K562 (cell line): Measurements from ENCODE around the gene HCAR1. TPM values are rescaled to one million over a fixed set of nuclear protein-coding genes. Genes with fewer than 3 reads are reported as not detected.

ENCODE experiments used
- ATAC-seq: fragments of 200-7000 bp; cut with Tn5 transposase; 3 replicates; pipeline ENCODE4 v1.9.1; 2020; ENCODE audit warnings: moderate library complexity
- BruUV-seq: library from RNA; stranded (reverse); fragments of 400-500 nt; replicated peaks from 2 replicates; lab custom pipeline; 2021; lab: Mats Ljungman, UMichigan
- CTCF ChIA-PET: fragments of 300-600 bp; formaldehyde crosslinking; extraction: SDS; loops from one replicate; lab custom pipeline; 2021; ENCODE audit warnings: low intra/inter-chr PET ratio; lab: Yijun Ruan, JAX
- POLR2A ChIA-PET: fragments of 300-600, 350-650 bp; sonication (Branson Sonifier 250); formaldehyde crosslinking; extraction: SDS; loops from one replicate; lab custom pipeline; 2021; ENCODE audit warnings: antibody characterized with exemption, inconsistent platforms; lab: Yijun Ruan, JAX
- DNase-seq, 4 experiments: peaks; one replicate each; pipeline versions ENCODE4 v3.0.0 to v3.0.0-alpha.2; 2011 to 2018; ENCODE audit warnings: low spot score in 3 of 4, mixed read lengths in 3 of 4; ENCODE audit errors: extremely low read depth in 1 of 4
- FAIRE-seq: peaks from 2 replicates; lab custom pipeline; 2011; peaks lifted over from hg19 to GRCh38; lab: Jason Lieb, UNC
- H2AFZ ChIP-seq: 2 replicates; pipeline ENCODE4 v1.6.0; 2011; ENCODE audit warnings: low read depth, low read length, control low read depth, inconsistent platforms
- H3K27ac ChIP-seq: fragments of 200-600 bp; 3 replicates; pipeline ENCODE4 v1.8.0; 2011; ENCODE audit warnings: low read depth, mild to moderate bottlenecking, control low read depth, inconsistent platforms, low read length, moderate library complexity, mixed read lengths; ENCODE audit errors: extremely low read depth
- H3K27me3 ChIP-seq, 2 experiments: fragments of 300-600 bp in 1 of 2; 2 replicates in 1 of 2; 3 replicates in 1 of 2; pipeline versions ENCODE4 v1.6.0 to v1.8.0; 2011; ENCODE audit warnings: inconsistent platforms in 2 of 2, low read length in 2 of 2, mild to moderate bottlenecking in 1 of 2, mixed read lengths in 1 of 2, moderate library complexity in 1 of 2; ENCODE audit not compliant: control insufficient read depth in 2 of 2, insufficient read depth in 2 of 2
- H3K36me3 ChIP-seq: fragments of 300-600 bp; 3 replicates; pipeline ENCODE4 v1.8.0; 2011; ENCODE audit warnings: mild to moderate bottlenecking, low read length, inconsistent platforms; ENCODE audit not compliant: control insufficient read depth, insufficient read depth
- H3K4me1 ChIP-seq, 2 experiments: fragments of 200-600 bp in 1 of 2; replicated peaks in 1 of 2; 2 replicates in 1 of 2; 3 replicates in 1 of 2; pipeline versions ENCODE4 v1.5.1 to v1.8.0; 2011; ENCODE audit warnings: inconsistent platforms in 2 of 2, low read length in 2 of 2, mild to moderate bottlenecking in 1 of 2, mixed read lengths in 1 of 2, moderate library complexity in 1 of 2; ENCODE audit not compliant: control insufficient read depth in 2 of 2, insufficient read depth in 2 of 2
- H3K4me2 ChIP-seq: 2 replicates; pipeline ENCODE4 v1.6.1; 2011; ENCODE audit warnings: low read length, control low read depth, inconsistent platforms, mixed read lengths; ENCODE audit not compliant: insufficient read depth
- H3K4me3 ChIP-seq: fragments of 200-600 bp; sonication (generic), shearing (Covaris generic); 2 replicates; pipeline ENCODE4 v1.5.1; 2016; ENCODE audit warnings: control low read depth, inconsistent platforms
- H3K79me2 ChIP-seq: fragments of 200-600 bp; 3 replicates; pipeline ENCODE4 v1.8.0; 2011; ENCODE audit warnings: low read length, inconsistent platforms; ENCODE audit not compliant: control insufficient read depth, insufficient read depth
- H3K9ac ChIP-seq, 2 experiments: 2 replicates each; pipeline versions ENCODE4 v1.6.0 to v1.6.1; 2011; ENCODE audit warnings: low read depth in 2 of 2, low read length in 2 of 2, control low read depth in 1 of 2, inconsistent platforms in 1 of 2, mild to moderate bottlenecking in 1 of 2, mixed read lengths in 1 of 2; ENCODE audit not compliant: insufficient read depth in 1 of 2
- H3K9me1 ChIP-seq: one replicate; pipeline ENCODE4 v1.6.0; 2011; ENCODE audit warnings: inconsistent platforms, mild to moderate bottlenecking, low read length, moderate library complexity; ENCODE audit not compliant: control insufficient read depth, insufficient read depth
- H3K9me3 ChIP-seq: replicated peaks from 2 replicates; pipeline ENCODE4 v1.5.1; 2011; ENCODE audit warnings: low read depth, low read length, inconsistent platforms; ENCODE audit not compliant: control insufficient read depth, insufficient read depth
- H4K20me1 ChIP-seq: replicated peaks from 2 replicates; pipeline ENCODE4 v1.6.1; 2011; ENCODE audit warnings: low read length, inconsistent platforms, mixed read lengths; ENCODE audit not compliant: control insufficient read depth, insufficient read depth
- ARHGAP35 ChIP-seq: fragments of 450-650 bp; IDR thresholded peaks from 2 replicates; pipeline ENCODE4 v1.6.1; 2018; ENCODE audit not compliant: partially characterized antibody
- BCOR ChIP-seq: fragments of 450-650 bp; IDR thresholded peaks from 2 replicates; pipeline ENCODE4 v1.6.1; 2016
- ELF1 ChIP-seq: fragments of 200-800 bp; sonication (Bioruptor generic); IDR thresholded peaks from 2 replicates; pipeline ENCODE4 v1.6.1; 2016; ENCODE audit warnings: missing genetic modification characterization, missing compliant biosample characterization
- ELF2 ChIP-seq: fragments of 250-450 bp; sonication (Bioruptor Pico); IDR thresholded peaks from 2 replicates; pipeline ENCODE4 v1.5.0; 2021; ENCODE audit warnings: mild to moderate bottlenecking
- ETV6 ChIP-seq, 3 experiments: fragments of 150-350 bp in 1 of 3; sonication (generic) in 1 of 3; formaldehyde crosslinking in 1 of 3; IDR thresholded peaks; 2 replicates each; pipeline versions ENCODE4 v1.6.1 to v1.8.0; 2014 to 2022; ENCODE audit warnings: borderline replicate concordance in 2 of 3, low read depth in 2 of 3, antibody characterized with exemption in 1 of 3, low read length in 1 of 3, mild to moderate bottlenecking in 1 of 3, missing genetic modification reagents in 1 of 3
- EZH2 ChIP-seq: IDR thresholded peaks from 2 replicates; pipeline ENCODE4 v1.6.1; 2012; ENCODE audit warnings: low read depth, mild to moderate bottlenecking, inconsistent platforms, low read length, borderline replicate concordance
- FOXA3 ChIP-seq, 2 experiments: fragments of 450-650 bp in 1 of 2; sonication (generic) in 1 of 2; formaldehyde crosslinking; IDR thresholded peaks in 1 of 2; conservative IDR thresholded peaks in 1 of 2; 2 replicates each; pipeline versions ENCODE4 v1.4.0 to v1.8.0; 2020 to 2022; ENCODE audit warnings: mild to moderate bottlenecking in 2 of 2, missing genetic modification reagents in 1 of 2
- FOXJ2 ChIP-seq: fragments of 200-800 bp; sonication (Bioruptor generic); IDR thresholded peaks from 2 replicates; pipeline ENCODE4 v1.6.1; 2016; ENCODE audit warnings: missing genetic modification characterization, missing compliant biosample characterization
- HOMEZ ChIP-seq: fragments of 250-450 bp; sonication (Bioruptor Pico); IDR thresholded peaks from 2 replicates; pipeline ENCODE4 v1.4.0; 2020; ENCODE audit warnings: mild to moderate bottlenecking, moderate library complexity
- NONO ChIP-seq, 2 experiments: fragments of 200-400 bp in 1 of 2; fragments of 450-650 bp in 1 of 2; formaldehyde crosslinking in 1 of 2; IDR thresholded peaks; 2 replicates each; pipeline ENCODE4 v1.6.1; 2017; ENCODE audit warnings: low read depth in 2 of 2, mild to moderate bottlenecking in 2 of 2, moderate library complexity in 2 of 2, low read length in 1 of 2
- POLR2AphosphoS2 ChIP-seq: IDR thresholded peaks from 2 replicates; pipeline ENCODE4 v1.6.1; 2012; ENCODE audit warnings: low read length, improper control_type of control experiment
- ZKSCAN1 ChIP-seq: fragments of 150-350 bp; IDR thresholded peaks from 2 replicates; pipeline ENCODE4 v1.6.1; 2016; ENCODE audit warnings: low read depth, low read length
- ZKSCAN3 ChIP-seq: fragments of 250-450 bp; sonication (Bioruptor Pico); IDR thresholded peaks from 2 replicates; pipeline ENCODE4 v1.4.0; 2020
- ZNF184 ChIP-seq: sonication (generic); formaldehyde crosslinking; IDR thresholded peaks from 2 replicates; pipeline ENCODE4 v1.5.0; 2020; ENCODE audit warnings: missing genetic modification reagents
- ZNF274 ChIP-seq: IDR thresholded peaks from 2 replicates; pipeline ENCODE4 v1.6.1; 2011; ENCODE audit warnings: low read depth, mild to moderate bottlenecking, low read length, moderate library complexity, borderline replicate concordance
- ZNF431 ChIP-seq: sonication (generic); formaldehyde crosslinking; IDR thresholded peaks from 2 replicates; pipeline ENCODE4 v1.8.0; 2022; ENCODE audit warnings: mild to moderate bottlenecking, missing genetic modification reagents
- ZNF699 ChIP-seq: fragments of 250-450 bp; sonication (Bioruptor Pico); IDR thresholded peaks from 2 replicates; pipeline ENCODE4 v1.8.0; 2021; ENCODE audit warnings: mild to moderate bottlenecking, moderate library complexity; ENCODE audit not compliant: insufficient replicate concordance
- ZNF740 ChIP-seq, 3 experiments: fragments of 200-800 bp in 1 of 3; sonication (Bioruptor generic) in 1 of 3; sonication (generic) in 1 of 3; formaldehyde crosslinking in 1 of 3; IDR thresholded peaks; 2 replicates each; pipeline versions ENCODE4 v1.6.1 to v1.8.0; 2016 to 2022; ENCODE audit warnings: mild to moderate bottlenecking in 2 of 3, missing compliant biosample characterization in 2 of 3, missing genetic modification characterization in 2 of 3, missing genetic modification reagents in 1 of 3
- ZNF780A ChIP-seq: fragments of 250-450 bp; sonication (Bioruptor Pico); IDR thresholded peaks from 2 replicates; pipeline ENCODE4 v1.5.0; 2021; ENCODE audit warnings: mild to moderate bottlenecking
- WGBS: fragments of 100-300 bp; shearing (Covaris generic); methylation state at CpG from one replicate; pipeline ENCODE4 v1.1.6; 2016; ENCODE audit warnings: low coverage, mixed read lengths; ENCODE audit not compliant: insufficient coverage; ENCODE audit errors: missing lambda C conversion rate; 5-methylcytosine and 5-hydroxymethylcytosine counted together
- in situ Hi-C: fragments of 300-500 bp; cut with MboI; formaldehyde crosslinking; loops from 4 replicates; pipeline ENCODE4 v1.15.0; 2018; ENCODE audit warnings: inconsistent platforms, mixed read lengths
- intact Hi-C: fragments of 100-400 bp; cut with micrococcal nuclease; formaldehyde crosslinking; loops from 2 replicates; pipeline ENCODE4 v1.14.2; 2022
- polyA plus RNA-seq, 8 experiments: library from polyadenylated mRNA; depleted of rRNA in 4 of 8; stranded (reverse) in 5 of 8; unstranded in 3 of 8; fragments of >200 nt; fragmentation: Nextera tagmentation in 2 of 8; fragmentation: Illumina TruSeq in 1 of 8; extraction: Ambion mirVana in 2 of 8; extraction: Trizol in 1 of 8; gene quantifications; 2 replicates each; pipeline versions ENCODE4 v1.2.1 to v1.2.3, GENCODE V29; 2011 to 2014; ENCODE audit warnings: inconsistent platforms in 1 of 8, missing spikeins in 1 of 8
- total RNA-seq, 7 experiments: library from RNA; depleted of rRNA in 6 of 7; stranded (reverse); fragments of >200 nt in 6 of 7; fragmentation: Illumina TruSeq in 2 of 7; extraction: Trizol in 2 of 7; gene quantifications; 2 replicates each; pipeline versions ENCODE4 v1.2.1 to v1.2.3, GENCODE V29; 2011 to 2021; ENCODE audit warnings: low replicate concordance in 1 of 7

Gene HCAR1
- total and polyA plus RNA-seq, 9 of the 15 experiments (the other 6 are each of a cell fraction or from before 2014, with no cell fraction given) = not detected

- no peak for TF ChIP-seq ELF1
- no peak for TF ChIP-seq POLR2AphosphoS2
- no peak for TF ChIP-seq ZNF184 (CRISPR knock-in tag)
- no peak for TF ChIP-seq NONO (IDR thresholded peaks at IDR 0.05; ENCODE audit: low read depth in 2 of 2, low read length in 1 of 2)
- TF ChIP-seq ZKSCAN3 (CRISPR knock-in tag) = no peak
- TF ChIP-seq ZNF699 = no peak
- TF ChIP-seq ZNF431 (CRISPR knock-in tag) = no peak
- no peak for TF ChIP-seq ZKSCAN1
- no peak for TF ChIP-seq ARHGAP35
- TF ChIP-seq FOXA3 (CRISPR knock-in tag; conservative IDR thresholded peaks at IDR 0.05 in 1 of 2, IDR thresholded peaks at IDR 0.05 in 1 of 2) = no peak
- TF ChIP-seq HOMEZ = no peak
- no peak for TF ChIP-seq BCOR
- no peak for TF ChIP-seq ELF2 (CRISPR knock-in tag)
- no peak for TF ChIP-seq ZNF274
- TF ChIP-seq EZH2 = no peak
- no peak for TF ChIP-seq ZNF740 (CRISPR knock-in tag; IDR thresholded peaks at IDR 0.05)
- TF ChIP-seq ZNF740 (tag; IDR thresholded peaks at IDR 0.05) = no peak
- TF ChIP-seq ETV6 (IDR thresholded peaks at IDR 0.05; ENCODE audit: borderline replicate concordance in 1 of 2, low read depth in 2 of 2, low read length in 1 of 2) = no peak
- TF ChIP-seq ETV6 (CRISPR knock-in tag; IDR thresholded peaks at IDR 0.05; ENCODE audit: borderline replicate concordance) = no peak
- no peak for TF ChIP-seq FOXJ2 (tag)
- TF ChIP-seq ZNF780A = no peak
- POLR2A ChIA-PET = no interaction called here
Measured at GRCh38 chr12:122732170-122732569, 1.5 kb upstream of the HCAR1 start.

More at GRCh38 chr12:122732170-122732569, 1.5 kb upstream of the HCAR1 start:
- no peaks in the 10 kb centered on the region for H3K36me3 ChIP-seq
- peaks cover 29 to 44% of the 10 kb centered on the region in 2 experiments for H3K27me3 ChIP-seq
- ATAC-seq = no peak
- H3K4me1 ChIP-seq = peaks cover 0 to 9% of the 10 kb centered on the region in 2 experiments; a peak in 2 of 5 replicates
- intact Hi-C loops (no loop called here), in situ Hi-C loops (no loop called here)
- H2AFZ ChIP-seq = no peak overlapping the region
- FAIRE-seq = no peak
- peaks cover 2% of the 10 kb centered on the region; the same call in 1 of the 2 replicates for H4K20me1 ChIP-seq
- CTCF ChIA-PET = no interaction called here
- H3K9ac ChIP-seq = no peak overlapping the region
- H3K9me1 ChIP-seq = no peaks in the 10 kb centered on the region
- WGBS = 33% methylated on average over 3 of the region's 3 CpGs
- H3K79me2 ChIP-seq = no peaks in the 10 kb centered on the region
- no peak overlapping the region for H3K4me2 ChIP-seq
- no TSS peak for BruUV-seq
- no peak overlapping the region for H3K27ac ChIP-seq
- no peak overlapping the region for H3K4me3 ChIP-seq
- no peaks in the 10 kb centered on the region for H3K9me3 ChIP-seq
- DNase-seq = no peak
